ENCODE measurements around the gene SRXN1.

SRXN1 gene

DNA sequence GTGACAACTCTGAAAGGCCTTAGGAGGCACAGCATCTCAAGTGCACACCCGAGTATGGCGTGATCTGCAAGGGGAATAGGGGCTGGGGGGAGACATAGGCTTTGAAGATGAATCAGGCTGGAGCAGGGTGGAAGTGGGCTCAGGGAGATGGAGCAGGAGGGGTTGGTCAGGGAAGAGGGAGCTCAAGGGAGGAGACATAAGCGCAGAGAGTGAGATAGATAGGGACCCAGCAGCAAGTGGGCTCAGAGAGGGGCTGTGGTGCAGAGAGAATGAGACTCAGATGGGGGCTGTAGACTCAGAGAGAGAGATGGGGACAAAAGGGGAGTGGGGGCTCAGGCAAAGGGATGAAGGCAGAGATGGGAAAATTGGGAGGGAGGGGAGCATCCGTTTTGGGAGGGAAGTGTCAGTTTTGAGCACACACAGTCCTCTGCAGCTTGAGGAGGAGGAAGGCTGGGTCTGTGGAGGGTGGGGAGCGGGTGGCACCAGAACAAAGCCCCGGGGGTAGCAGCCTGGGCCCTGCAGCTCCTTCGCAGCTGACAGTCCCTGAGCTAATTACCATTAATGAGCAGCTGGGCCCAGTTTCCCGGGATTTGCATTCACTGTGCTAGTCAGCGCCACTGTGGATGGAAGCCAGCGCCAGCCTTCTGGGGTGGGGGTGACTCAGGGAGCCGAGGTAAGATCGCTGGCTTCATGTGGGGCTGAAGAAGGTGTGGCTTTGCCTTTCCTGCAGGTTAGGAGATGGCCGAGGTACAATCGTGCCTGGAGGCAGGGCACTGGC lies 18.7 kb downstream of the SRXN1 start:
- no peak for DNase-seq

DNA sequence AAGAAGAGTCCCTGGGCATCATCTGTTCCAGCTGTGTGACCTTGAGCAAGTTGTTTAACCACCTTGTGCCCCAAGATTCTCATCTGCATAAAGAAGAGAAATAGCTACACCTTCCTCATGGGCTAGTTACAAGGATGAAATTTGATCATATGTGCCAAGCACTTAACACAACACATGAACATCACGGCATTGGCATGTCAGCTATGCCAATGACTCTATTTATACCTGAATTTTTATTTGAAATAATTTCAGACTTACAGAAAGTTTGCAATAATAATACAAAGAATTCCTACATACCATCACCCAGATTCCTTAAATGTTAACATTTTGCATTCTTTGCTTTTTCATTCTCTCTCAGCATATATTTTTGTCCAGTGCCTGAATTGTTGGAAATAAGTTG lies 21.9 kb downstream of the SRXN1 start:
- no peak for DNase-seq

DNA sequence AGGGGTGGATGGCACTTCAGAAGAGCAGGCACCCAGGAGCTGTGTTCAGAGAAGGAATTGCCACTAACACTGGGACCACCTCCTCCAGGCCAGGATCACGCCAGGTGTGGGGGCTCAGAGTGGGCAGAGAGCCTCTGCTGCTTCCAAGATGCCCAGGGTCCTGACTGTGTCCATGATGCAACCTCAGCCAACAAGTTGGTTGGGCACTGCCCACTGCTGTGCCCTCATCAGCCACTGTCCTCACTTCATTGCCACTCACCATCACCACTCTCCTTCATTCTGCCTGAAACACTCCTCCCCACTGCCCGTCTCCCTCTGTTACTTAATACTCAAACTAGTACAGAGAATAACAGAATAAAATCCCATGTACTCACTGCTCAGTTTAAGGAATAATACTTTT lies 26.4 kb downstream of the SRXN1 start:
- no peak for DNase-seq

DNA sequence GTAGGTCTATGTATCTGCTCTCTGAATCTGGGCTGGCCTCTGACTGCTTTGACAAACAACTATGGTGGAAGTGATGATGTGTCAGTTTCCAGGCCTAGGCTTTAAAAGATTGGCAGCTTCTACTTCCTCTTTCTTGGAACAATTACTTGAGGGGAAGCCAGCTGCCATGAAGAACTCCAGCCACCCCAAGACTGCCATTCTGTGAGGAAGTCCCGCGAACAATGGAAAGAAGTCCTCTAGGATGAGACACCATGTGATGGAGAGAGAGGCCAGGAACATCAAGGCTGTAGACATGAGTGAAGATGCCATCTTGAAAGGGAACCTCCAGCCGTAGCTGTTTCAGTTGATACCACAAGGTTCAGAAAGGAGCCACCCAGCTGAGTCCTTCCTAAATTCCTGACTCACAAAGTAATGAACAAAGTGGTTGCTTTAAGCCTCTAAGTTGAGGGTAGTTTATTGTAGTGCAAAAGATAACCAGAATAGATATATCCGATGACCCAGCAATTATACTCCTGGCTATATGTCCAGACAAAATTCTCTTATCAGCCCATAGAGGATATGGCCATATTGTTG lies 27.6 kb downstream of the SRXN1 start:
- no peak for DNase-seq

DNA sequence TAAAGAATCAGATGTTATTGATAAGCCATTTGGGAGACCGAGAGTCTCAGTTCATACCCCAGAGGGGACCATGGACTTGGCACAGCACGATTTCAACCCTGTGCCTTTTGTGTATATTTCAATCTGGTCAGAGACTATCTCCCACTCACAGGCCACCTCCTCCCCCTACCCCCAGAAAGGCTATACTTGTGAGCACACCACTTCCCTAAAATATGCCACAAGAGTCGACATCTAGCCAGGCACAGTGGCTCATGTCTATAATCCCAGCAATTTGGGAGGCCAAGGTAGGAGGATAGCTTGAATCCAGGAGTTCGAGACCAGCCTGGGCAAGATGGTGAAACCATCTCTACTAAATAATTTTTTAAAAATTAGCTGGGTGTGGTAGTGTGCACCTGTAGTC lies 29.3 kb downstream of the SRXN1 start:
- DNase-seq, result no peak

DNA sequence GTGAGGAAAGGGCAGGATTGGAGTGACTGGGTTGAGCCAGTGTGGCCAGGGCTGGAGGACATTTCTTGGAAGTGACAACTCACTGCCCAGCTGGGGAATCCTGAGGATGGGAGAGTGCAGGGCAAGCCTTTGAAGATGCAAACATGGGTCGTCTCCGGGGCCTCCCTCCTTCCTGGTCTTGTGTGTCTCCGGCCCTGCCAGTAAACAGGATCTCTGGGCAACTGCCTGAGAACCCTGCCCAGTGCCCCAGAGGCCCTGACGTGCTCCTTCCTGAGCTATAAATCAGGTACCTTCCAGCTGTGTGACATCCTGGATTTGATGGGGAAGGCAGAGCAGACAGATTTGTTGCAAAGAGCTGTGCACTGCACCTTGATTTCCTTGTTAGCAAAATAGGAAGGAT lies 30.0 kb downstream of the SRXN1 start:
- DNase-seq, result no peak

DNA sequence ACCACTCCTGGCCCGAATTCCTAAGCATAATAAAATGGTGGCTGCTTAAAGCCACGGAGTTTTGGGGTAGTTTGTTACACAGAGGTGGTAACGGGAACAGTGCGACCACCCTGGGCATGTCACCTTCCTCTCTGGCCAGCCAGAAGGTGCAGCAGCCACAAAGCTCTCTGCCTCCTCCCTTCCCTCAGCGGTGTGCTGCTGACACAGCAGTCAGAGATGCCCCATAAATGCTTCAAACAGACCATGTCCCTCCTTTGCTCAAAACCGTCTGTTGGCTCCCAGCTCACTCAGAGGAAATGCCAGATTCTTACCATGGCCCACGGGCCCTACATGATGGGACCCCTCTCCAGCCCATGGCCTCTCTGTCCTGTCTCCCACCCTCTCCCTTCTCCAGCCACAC lies 30.8 kb downstream of the SRXN1 start:
- no peak for DNase-seq

DNA sequence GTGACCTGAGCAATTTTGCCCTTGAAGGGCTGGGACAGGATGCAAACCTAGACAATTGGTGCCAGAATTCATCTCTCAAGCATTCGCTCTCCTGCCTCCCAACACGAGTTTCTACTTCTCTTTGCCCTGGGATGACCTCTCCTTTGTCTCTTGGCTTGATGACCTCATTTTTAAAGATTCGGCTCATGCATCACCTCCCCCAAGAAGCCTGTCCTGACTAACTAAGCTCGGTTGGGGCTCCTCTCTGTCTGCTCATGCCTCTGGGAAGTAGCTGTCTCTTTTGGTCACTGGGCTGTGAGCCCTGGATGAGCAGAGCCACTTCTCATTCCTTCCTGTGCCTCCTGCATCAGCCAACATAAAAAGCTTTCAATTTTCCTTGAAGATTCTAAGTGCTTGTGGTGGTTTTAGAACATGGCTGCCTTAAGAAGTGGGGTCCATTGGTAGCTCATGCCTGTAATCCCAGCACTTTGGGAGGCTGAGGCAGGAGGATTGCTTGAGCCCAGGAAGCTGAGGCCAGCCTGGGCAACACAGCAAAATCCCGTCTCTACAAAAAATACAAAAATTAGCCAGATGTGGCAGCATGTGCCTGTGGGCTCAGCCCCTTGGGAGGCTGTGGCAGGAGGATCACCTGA lies 31.8 kb downstream of the SRXN1 start:
- DNase-seq, result no peak

DNA sequence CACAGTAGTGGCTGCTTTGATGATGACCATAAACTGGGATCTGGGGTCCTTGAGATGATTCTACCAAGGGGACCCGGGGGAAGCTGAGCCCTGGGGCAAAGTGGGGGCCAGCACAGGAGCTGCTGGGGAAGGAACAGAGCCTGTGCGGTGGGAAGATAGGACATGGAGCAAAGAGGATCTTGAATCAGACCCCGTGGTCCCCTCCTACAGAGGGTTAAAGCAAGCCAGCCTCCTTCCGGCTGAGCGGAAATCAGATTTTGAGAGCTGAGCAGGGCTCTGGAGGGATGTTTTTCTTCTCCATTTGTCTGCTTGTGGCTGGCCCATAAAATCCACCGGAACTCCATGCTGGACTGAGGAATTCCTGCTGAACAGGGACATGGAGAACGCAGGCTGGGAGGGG lies 32.8 kb downstream of the SRXN1 start:
- no peak for DNase-seq

DNA sequence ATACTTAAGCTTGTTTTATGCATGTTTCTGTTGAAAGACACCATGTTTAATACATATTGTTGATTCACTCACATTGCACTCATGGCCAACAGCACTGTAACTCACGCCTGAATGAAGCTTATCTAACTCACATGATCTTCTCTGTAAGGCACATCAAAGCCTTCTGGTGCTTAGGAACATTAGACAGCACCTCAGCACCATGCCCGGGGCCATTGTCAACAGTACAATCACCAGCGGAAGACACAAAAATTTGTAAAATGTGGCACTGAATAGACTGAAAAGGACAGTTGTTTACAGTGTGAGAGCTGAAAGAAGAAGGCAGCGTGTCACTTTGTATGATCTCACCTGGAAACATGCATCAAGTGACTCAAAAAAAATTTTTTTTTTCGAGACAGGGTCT lies 34.0 kb downstream of the SRXN1 start:
- DNase-seq, result no peak

DNA sequence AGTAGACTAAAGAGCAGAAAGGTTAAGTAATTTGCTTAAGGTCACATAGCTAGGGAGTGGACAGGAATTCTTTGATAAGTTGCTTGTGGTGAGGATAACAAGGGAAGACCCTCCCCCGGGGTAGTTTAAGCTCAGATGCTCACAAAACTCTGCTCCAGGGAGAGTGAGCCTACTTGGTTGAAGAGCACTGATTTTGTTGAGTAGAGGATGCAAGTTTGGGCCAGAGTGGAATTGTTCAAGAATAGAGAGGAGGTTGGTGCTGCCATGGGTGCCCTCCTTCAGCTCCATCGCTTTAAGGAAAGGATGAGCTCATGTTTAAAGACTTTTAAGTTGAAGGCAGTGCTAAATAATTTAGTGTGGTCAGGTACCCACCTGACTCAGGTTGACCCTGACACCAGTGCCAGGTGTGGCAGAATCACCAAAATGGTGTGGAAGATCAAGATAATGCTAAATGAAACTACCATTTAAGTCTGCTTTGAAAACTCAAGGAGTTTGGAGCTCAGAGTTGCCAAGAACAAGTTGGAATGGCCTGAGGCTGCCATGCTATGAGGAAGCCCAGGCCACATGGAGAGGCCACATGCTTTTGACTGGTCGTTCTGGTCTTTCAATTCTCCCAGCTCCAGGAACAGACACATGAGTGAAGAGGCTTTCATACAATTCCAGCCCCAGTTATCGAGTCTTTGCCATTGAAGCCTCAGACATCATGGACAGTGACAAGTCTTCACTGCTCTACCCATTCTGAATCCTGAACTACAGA lies 34.9 kb downstream of the SRXN1 start:
- no peak for DNase-seq

DNA sequence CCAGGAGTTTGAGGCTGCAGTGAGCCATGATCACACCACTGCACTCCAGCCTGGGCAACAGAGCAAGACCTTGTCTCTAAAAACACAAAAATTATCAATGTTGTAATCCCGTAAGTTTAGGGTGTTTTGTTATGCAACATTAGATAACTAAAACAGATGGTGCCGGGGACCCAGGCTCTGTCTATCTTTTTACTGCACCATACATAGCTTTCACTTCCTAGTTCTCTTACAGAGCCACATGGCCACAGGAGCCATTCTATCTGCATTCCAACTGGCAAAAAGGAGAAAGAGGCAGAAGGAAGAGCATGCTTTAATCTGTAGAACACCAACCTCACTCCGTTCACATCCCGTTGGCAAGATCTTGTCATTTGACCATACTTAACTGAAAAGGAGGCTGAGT lies 37.5 kb downstream of the SRXN1 start:
- no peak for DNase-seq

DNA sequence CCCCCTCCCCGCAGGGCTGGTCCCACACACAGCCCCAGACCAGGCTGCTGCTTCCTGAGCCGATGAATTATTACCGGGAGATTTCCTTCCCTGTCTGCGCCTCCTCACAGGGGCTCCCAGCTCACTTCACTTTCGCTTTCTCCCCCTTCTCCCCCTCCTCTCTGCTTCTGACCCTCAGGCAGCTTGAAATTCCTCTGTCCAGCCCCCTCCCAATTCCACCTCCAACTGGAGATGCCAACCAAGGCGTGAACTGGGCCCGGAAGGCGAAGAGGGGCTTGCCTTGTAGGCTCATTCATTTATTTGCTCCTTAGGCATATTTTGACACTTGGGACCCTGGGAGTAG lies 41.2 kb downstream of the SRXN1 start:
- DNase-seq, result no peak

DNA sequence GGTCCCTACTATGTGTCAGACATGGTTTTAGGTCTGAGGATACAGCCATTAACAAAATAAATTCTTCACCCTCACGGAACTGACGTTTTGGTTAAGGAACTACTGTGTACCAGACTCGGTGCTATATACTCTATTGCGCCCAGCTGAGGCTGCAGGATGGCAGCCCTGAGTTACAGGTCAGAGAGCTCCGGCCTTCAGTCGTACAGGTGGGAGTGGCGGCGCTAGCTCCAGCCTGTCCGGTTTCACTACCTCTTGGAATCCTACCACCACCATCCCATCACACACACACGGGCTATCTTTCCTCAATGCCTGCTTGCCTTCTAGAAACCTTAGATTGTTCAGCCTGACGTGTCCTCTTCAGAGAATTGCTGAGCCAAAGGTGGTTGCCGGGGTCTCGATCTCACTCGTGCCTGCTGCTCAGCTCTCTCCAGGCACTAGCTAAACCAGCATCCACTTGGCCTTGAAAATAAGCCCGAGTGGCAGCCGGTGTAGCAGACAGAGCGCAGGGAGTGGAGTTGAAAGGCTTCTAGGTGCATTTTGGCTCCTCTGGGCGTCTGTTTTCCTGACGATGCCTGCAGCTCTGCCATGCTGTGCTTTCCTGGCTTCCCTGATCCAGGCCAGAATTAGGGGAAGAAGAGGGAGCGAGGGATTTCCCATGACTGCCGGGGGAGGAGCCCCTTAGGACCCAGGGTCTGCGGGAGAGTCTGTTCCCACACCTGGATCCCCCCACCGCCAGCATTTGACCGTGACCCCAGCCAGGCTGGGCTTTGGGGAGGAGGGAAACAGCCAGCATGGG lies 41.8 kb downstream of the SRXN1 start:
- DNase-seq, result no peak

DNA sequence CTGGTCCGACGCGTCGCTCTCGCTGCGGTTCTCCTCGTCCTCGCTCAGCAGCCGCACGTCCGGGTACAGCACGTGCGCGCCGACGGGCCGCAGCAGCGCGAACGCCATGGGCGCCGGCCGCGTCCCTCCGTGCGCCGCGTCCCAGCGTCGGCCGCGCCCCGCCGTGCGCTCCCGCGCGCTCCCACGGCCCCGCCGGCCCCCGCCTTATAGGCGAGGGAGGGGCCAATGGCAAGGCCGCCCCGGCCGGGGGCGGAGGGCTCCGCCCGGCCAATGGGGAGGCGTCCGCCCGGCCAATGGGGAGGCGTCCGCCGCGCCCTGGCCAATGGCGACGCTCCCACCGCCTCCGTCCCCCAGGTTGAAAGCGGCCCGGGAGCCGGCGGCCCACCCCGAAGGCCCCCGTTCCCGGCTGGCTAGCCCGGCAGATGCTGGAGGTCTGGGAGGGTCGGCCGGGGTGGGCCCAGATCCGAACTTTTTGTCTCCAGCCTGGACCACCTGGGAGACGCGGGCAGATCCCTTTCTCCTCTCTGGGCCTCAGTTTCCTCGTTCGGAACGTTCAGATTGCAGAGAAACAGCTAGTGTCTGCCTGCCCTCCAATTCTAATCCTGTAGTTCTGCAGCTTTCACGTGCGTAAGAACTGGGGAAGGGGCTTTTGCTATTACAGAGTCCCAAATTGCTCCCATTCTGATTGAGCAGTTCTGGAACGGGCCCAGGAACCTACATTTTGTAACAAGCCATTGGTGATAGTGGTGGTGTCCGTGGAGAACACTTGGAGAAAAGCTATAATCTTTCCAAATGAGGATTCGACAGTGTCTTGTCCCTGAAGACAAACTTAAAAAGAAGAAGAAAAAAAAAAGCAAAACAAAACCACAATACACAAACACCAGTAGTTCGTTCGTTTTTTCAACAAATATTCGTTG lies 42.6 kb downstream of the SRXN1 start, which contains the start of gene TCF15:
Gene TCF15 (minus strand): TSS at position 180 of the 917 bp plus-strand sequence. CDS start 72 bp downstream, at position 108.
- peak; percentile 20 for DNase-seq

DNA sequence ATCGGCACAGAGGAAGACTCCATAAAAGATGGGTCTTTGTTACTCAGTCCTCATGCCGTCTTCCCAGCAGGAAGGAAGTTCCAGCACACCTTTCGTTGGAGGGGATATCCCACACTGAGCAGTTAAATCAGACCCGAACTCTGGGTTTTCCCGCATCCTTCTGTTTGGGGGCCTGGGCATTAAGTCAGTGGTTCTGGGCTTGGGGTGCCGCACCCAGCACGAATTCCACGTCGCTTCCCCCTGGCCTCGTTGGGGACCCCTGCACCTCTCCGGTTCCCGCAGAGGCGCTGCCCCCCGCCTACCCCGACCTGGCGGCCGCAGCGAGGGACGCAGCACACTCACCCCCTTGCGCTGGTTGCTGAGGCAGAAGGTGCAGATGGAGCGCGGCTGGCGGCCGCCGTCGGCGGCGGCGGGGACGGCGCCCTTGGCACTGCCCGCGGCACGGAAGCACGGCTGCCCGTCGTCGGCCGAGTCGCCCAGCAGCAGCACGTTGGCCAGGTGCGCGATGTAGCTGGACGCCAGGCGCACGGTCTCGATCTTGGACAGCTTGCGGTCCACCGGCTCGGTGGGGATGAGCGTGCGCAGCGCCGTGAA lies 43.5 kb downstream of the SRXN1 start:
- DNase-seq, result no peak

DNA sequence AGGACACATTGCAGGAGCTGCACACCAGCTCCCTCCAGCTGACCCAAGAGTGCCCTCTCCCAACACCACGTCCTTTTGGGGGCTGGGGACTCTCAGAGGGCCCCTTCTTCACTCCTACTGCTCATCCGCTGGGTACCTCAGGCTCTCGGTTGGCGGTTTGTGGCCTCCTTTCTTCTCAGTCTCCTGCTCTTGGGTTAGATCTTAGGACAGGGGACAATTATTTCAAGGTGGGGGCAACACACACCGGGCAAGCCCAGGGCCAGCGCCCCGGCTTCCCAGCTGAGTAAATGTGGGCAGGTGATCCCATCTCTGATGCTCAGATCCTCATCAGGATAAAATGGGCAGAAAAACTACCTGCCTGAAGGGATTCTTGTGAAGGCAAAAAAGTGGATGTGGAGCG lies 44.0 kb downstream of the SRXN1 start:
- DNase-seq, result no peak

DNA sequence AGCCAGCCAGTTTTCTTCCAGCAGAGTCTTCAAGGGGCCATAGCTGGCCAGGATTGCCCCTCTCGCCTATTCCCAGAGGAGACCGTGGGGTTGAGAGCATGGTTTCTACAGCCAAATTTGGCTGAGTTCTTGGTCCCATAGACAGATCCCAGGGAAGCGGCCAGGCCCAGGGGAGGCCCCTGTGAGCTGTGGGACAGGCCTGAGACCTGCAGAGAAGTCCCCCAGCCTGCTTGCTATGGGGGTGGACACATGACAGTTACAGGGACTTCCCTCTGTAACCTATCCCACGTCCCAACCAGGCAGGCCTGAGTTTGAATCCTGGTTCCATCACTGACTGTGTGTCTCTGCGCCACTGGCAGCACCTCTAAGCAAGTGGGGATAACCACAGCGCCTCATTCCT lies 45.5 kb downstream of the SRXN1 start:
- DNase-seq, result no peak

DNA sequence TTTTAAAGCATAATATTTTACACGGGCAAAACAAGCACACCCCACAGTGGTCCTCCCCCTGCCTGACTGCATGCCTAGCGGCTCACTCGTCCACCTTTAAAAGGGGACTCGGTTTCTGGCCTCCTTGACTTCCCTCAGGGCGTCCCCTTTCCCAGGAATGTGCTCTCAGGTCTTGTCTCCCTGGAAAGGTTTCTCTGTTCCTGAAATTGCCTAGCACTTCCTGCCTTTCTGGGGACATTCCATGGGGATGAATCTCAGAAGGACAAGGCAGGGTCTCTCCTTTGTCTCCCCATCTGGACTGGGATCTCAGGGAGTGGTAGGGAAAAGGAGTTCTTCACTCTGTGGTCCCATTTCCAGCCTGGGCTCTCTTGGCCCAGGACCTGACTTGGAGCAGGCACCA lies 47.8 kb downstream of the SRXN1 start:
- no peak for DNase-seq

DNA sequence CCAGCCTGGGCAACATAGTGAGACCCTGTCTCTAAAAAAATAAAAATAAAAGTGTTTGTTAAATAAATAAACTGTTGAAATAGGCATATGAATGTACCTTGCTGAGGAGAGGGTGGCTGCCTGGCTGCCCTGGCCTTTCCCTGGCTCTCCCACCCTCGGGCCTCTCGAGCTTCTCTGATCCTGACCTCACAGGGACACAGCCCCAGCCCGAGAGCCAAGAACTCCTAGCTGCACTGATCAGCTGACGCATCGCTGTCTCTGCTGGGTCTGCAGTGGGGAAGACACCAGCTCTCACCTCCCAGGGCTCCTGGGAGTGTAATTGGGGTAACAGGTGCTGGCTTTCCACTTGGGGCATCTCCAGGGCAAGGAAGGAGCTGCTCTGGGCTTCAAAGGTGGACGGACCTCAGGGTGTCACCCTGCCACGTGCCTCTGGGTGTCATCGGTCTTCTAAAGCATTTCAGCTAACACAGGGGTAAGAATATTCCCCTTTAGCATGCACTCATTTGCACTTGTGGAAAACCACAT lies 49.8 kb downstream of the SRXN1 start:
- DNase-seq, result no peak
